Esophagus muscularis mucosa (tissue), 3 donors: Measurements from ENCODE around the gene LAMA3.

Experiments
- POLR2AphosphoS5 ChIP-seq, 2 donors: sonication (generic); formaldehyde crosslinking; IDR thresholded peaks; one replicate each; pipeline ENCODE4 v1.6.1; 2017; ENCODE audit warnings: antibody characterized with exemption in 2 of 2
- TF ChIP-seq, protein P1 (sequence below), 3 experiments: fragments of 200-600 bp in 2 of 3; fragments of 450-650 bp in 1 of 3; sonication (generic) in 2 of 3; IDR thresholded peaks; one replicate each; pipeline ENCODE4 v1.5.1; 2017 to 2019; ENCODE audit warnings: antibody characterized with exemption in 3 of 3, mild to moderate bottlenecking in 2 of 3, moderate library complexity in 1 of 3

DNA sequence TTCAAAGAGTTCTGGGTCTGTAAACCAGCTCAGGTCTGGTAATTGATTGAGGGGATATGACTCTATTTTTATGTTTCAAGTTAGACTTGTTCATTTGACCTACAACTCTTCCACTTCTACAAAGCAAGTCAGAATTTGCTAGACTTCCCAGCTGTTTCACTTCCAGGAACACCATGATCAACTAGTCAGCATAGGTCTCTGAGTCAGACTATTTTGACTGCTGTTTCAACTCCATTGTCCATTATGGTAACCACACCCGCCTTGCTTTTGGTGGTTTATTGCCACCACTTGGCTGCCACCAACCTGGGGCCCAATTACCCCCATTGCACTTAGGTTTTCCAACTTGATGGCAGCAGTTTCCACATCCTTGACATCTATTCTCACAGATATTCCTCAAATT lies 116.6 kb downstream of the LAMA3 start:
- no peak for TF ChIP-seq POLR2AphosphoS5 (IDR thresholded peaks at IDR 0.05)
- TF ChIP-seq, protein P1, sequence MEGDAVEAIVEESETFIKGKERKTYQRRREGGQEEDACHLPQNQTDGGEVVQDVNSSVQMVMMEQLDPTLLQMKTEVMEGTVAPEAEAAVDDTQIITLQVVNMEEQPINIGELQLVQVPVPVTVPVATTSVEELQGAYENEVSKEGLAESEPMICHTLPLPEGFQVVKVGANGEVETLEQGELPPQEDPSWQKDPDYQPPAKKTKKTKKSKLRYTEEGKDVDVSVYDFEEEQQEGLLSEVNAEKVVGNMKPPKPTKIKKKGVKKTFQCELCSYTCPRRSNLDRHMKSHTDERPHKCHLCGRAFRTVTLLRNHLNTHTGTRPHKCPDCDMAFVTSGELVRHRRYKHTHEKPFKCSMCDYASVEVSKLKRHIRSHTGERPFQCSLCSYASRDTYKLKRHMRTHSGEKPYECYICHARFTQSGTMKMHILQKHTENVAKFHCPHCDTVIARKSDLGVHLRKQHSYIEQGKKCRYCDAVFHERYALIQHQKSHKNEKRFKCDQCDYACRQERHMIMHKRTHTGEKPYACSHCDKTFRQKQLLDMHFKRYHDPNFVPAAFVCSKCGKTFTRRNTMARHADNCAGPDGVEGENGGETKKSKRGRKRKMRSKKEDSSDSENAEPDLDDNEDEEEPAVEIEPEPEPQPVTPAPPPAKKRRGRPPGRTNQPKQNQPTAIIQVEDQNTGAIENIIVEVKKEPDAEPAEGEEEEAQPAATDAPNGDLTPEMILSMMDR (IDR thresholded peaks at IDR 0.05): no peak
